Activated CD8-positive, alpha-beta memory T cell treated with anti-CD3 and anti-CD28 coated beads for 36 hours (primary cell): Measurements from ENCODE around the gene MEG3. TPM values are rescaled to one million over a fixed set of nuclear protein-coding genes. Genes with fewer than 3 reads are reported as not detected.

Experiments used
- CTCF ChIA-PET: fragments of 350-600 bp; sonication (Branson Sonifier 250); formaldehyde crosslinking; loops from one replicate; lab custom pipeline; 2021; ENCODE audit warnings: antibody characterized with exemption; lab: Charles Lee
- POLR2A ChIA-PET: fragments of 350-600 bp; sonication (Branson Sonifier 250); formaldehyde crosslinking; loops from one replicate; lab custom pipeline; 2021; ENCODE audit warnings: antibody characterized with exemption; lab: Charles Lee
- total RNA-seq, 2 experiments: library from RNA; stranded (reverse); gene quantifications; one replicate each; pipeline ENCODE4 v1.2.3, GENCODE V29; 2021

The MEG3 gene
- total RNA-seq, 2 experiments from 2014 or later = not detected

DNA sequence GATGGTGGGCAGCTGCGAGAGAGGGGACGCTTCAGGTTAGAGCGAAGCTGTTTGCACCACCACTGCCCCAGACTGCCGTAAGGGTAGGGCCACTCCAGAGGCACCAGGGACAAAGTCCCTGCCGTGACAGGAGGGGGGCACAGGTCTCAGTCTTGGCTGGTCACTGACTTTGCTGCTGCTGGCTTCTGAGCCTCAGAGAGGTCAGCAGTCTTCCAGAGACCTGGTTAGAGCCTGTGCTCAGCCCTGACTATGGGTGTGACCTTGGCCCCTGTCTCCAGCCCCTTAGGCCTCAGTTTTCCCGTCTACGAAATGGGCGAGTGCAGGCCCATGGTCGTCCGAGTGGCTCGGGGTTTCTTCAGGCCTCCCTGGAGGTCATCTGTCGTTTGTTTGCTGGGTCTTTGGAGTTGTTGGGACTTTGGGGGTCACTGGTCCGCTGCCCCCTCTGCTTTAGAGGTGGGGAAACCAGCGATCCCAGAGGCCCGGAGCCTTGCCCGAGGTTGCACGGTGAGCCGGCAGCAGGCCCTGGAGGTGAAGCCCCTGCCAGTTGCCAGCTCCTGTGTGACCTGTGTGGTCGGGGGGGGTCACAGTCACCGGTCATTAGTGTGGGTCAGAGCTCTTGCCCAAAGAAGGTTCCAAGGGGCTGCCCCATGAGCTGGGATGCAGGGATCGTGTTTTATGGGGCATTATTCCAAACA is 15.3 kb downstream of the MEG3 start:
- CTCF ChIA-PET = no interaction called here
- POLR2A ChIA-PET = no interaction called here

DNA sequence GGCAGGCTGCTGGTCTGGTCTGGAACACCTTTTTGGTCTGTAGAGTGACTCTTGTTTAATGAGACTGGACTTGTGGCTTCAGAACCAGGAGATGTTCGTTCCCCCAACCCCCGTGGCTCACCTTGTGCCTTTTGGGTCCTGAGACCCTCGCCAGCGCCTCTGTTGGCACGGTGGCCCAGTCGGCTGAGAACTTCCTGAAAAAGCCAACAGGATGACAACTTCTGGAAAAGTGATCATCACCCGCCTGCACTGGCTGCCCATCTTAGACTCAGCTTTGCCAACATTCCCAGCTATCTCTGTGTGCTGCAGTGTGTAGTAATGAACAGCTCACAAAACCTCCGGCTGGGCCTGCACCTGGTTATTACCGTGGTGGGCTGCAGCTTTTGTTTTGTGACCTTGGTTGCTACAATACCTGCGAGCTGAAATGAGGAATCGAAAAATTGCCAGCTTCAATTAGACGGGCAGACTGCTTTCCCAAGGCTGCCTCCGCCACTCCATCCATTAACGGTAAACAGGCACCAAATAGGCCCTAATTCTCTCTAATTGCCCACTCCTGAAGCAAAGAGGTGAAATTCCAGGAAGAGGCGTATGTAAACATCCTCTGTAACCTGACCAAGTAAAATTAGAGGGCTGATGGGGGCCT is 16.0 kb downstream of the MEG3 start:
- ChIA-PET POLR2A (no interaction called here), CTCF (no interaction called here)

DNA sequence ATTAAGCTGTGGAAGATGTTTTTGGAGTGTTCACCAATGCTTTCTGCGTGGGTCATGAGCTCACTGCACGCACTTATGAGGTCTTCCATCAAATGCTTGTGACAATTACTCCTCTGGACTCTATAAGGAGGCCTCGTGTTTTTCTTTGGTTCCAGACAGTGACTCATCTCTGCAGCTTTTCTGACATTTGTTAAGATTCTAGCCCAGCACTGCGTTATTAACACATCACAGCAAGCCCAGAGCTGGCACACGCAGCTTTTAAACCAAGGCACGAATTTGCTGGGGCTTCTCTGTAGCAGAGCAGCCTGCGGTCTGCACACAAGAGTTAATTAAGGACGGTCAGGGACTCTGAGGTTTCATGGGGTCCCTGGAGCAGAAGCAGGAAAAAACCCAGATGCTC is 16.9 kb downstream of the MEG3 start:
- POLR2A ChIA-PET = no interaction called here
- CTCF ChIA-PET = no interaction called here

DNA sequence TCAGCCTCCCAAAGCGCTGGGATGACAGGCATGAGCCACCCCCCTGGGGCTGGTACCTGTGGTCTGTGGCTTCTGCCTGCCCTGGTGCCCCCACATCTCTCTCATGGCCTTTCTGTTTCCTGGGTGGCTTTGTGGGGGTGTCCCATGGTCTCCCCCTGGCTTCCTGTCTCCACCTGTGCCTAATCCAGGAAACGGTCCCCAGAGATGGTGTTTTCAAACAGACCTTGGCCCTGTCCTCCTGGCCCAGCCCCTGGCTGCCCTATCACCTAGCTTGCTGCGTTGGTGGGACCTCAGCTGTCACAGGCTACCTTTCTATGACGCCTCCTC is 18.1 kb downstream of the MEG3 start:
- ChIA-PET CTCF (no interaction called here), POLR2A (no interaction called here)

DNA sequence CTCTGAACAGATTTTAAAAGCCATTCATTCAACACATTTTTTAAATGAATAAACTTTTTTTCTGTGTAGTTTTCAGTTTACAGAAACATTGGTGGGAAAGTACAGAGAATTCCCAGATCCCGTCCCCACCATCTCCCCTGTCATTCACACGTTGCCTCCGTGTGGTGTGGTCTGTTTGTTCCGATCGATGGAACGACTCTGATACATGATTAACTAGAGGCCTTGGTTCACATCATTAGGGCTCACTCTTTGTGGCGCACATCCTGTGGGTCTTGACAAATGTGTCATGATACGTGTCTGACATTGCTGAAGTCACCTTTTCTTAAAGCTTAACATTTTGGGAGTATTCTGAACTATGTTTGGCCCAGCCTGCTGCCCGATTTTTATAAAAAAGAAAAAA is 18.5 kb downstream of the MEG3 start:
- ChIA-PET CTCF (no interaction called here), POLR2A (no interaction called here)

DNA sequence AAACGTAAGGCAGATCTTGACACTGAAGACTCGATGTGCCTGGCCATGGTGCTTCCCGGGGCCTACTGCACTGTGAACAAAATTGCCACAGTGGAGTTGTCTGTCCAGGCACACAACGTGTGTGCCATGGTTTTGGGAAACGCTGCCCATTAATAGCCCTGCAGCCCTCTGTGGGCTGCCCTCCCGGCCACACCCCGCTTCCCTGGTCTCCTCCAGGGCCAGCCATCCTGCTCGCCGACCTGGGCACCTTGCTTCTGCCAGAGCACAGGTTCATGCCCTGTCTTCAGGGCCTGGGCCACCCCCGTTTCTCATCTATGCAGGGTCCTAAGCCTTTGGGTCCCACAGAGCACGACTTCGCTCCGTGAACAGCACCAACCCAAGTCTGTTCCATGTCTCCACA is 18.9 kb downstream of the MEG3 start:
- ChIA-PET CTCF (no interaction called here), POLR2A (no interaction called here)

DNA sequence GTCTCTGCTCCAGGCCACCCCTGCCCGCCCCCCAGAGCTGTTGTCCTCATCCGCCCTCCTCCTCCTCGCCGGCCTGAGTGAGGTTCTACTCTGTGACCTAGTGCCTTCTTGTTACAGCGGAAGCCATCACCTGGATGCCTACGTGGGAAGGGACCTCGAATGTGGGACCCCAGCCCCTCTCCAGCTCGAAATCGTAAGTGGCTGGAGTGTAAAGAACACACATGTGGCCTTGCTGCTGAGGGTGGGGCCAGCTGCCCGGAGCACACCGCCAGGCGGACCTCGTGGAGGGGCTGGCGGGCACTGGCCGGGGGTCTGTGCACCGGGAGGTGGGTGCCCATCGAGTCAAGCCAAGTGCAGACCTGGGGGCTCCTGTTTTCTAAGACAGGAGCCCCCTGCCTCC is 19.4 kb downstream of the MEG3 start:
- ChIA-PET CTCF (no interaction called here), POLR2A (no interaction called here)

DNA sequence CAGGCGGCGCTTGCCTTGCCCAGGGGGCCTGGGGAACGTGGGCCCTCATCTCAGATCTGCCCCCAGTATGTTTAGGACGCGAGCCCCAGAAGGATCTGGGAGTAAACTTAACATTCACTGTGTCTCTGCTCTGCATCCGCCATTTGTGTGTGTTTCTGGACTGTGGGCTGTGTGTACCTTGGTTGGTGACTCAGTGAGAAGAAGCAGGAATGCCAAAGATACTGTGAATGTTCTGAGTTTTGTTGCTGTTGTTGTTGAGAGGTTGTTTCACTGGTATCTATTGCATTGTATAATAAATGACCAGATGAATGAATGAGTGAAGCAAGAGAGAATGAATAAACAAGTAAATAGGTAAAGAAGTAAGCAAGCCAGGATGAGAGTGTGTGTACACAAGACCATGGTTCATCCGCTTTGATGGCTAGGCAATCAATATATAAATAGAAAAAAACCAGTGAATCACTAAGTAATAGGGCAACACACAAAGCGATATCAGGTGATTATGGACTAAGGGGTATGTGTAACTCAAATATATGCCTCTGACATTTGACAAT is 20.5 kb downstream of the MEG3 start:
- ChIA-PET POLR2A (no interaction called here), CTCF (no interaction called here)

DNA sequence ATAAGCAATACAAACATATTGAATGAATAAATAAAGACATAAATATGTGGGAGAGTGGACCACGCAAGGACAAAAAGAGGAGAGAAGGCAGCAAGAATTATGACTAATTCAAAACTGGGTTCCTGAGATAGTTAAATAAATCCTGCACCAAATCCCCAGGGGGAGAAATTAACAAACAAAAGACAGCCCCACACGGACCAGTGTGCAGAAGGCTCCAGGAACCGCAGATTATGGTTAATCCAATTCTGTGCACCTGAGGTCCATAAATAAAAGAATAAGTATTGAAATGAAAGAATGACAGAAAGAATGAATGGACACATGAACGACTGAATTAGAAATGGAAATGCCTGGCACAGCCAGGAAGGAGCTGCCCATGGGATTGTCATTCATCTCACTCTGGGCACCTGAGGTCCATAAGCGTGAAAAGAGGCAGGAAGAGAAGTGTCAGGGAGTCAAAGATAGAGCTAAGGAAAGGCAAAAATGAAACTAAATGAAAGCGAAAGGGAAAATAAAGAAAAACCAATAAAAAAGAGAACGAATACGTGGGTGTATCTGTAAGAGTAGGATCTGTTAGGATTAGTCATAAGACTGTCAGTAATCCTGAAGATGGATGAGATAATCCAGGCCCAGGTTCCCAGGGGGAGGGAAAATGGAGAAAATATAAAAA is 23.3 kb downstream of the MEG3 start:
- CTCF ChIA-PET = no interaction called here
- POLR2A ChIA-PET = no interaction called here

DNA sequence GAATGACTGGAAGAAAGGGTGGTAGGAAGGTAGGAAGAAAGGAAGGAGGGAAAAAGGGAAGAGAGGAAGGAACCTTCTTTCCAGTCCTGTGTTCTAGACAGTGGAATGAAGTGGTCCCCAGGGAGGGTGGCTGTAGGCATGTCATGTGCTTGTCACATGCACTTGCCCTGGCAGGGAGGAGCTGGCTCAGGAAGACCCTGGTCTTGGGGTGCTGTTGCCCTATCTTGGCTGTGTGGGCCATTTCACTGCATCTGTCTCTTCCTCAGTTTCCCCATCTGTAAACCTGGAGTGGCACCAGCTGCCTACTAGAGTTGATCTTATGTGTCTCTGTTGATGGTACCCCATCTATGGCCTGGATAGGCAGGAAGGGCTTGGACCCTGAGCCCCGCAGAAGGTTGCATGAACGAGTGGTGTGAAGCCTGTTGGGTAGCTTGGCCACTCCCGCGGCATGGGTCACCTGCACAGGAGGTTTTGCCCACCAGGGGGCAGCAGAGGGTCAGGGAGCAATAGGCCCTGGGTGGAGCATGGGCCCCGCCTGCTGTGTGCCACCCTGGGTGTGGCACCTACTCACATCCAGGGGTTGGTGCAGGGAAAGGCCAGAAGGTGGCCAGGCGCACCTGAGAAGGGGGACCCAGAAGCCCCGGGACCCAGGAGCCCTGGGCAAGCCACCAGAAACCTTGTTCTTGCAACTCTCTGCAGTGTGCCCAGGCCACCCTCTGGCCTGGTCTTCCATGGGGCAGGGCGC is 25.1 kb downstream of the MEG3 start:
- ChIA-PET POLR2A (no interaction called here), CTCF (no interaction called here)

DNA sequence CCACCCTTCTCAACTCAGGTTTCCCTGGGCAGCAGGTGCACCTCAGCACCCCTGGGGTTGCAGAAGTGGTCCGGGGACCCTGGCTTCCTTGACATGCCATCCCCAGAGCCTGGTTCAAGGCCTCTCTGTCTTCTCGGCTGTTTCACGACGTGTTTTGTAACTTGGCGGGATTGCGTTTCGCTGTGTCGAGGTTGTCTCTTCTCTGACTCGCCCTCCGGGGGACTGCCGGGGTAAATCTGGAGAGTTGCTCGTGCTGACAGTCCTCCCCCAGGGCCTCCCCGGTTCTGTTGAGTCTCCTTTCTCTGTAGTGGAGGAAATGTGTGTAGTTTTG is 25.6 kb downstream of the MEG3 start:
- ChIA-PET CTCF (no interaction called here), POLR2A (no interaction called here)

DNA sequence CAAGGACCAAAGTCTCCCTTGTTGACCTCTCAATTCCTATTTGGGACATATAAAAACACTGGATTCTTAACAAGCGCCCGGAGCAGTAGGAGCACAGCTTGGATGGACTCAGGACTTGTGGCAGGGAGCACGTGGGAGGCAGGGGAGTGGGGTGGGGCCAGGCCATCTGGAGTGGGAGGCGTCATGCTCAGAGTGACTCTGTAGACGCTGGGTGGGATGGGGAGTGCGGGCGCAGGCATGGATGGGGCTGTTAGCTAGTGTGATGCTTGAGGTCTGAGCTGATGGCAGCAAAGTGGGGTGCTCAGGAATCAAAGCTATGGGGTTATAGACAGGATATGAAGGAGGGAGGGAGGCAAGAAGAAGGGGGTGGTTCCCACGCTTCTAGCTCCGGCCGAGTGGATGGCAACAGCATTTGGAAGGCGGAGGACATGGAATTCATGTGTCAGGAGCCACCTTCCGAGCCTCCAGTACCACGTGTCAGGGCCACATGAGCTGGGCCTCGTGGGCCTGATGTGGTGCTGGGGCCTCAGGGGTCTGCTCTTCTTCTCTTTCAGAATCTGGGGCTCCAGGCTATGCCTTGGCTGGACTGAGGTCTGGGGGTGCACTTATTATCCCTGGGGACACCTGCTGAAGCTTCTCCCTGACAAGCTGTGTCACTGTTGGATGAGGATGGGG is 26.2 kb downstream of the MEG3 start:
- CTCF ChIA-PET = interaction anchor here (0.9 kb wide), 1 partner anchor 777 kb away, joined by 3 read pairs; no protein-coding TSS in a partner anchor
- POLR2A ChIA-PET = no interaction called here

DNA sequence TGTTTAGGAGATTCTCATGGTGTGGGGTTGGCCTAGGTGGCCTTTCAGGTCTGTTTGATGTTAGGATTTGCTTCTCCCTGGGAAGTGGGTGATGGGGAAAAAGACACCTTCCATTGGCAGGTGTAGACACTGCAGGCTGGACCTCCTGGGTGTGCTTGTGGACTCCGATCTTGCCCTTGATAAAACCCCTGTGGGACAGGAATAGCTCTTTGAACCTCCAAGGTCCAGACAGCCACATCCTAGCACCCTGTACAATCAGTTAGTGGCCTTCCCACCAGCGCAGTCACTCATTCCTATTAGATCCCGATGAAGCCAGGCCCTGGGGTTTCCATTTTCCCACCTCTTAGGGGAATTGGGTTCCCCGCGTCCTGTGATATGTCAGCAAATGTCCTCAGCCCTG is 28.5 kb downstream of the MEG3 start:
- ChIA-PET CTCF (no interaction called here), POLR2A (no interaction called here)

DNA sequence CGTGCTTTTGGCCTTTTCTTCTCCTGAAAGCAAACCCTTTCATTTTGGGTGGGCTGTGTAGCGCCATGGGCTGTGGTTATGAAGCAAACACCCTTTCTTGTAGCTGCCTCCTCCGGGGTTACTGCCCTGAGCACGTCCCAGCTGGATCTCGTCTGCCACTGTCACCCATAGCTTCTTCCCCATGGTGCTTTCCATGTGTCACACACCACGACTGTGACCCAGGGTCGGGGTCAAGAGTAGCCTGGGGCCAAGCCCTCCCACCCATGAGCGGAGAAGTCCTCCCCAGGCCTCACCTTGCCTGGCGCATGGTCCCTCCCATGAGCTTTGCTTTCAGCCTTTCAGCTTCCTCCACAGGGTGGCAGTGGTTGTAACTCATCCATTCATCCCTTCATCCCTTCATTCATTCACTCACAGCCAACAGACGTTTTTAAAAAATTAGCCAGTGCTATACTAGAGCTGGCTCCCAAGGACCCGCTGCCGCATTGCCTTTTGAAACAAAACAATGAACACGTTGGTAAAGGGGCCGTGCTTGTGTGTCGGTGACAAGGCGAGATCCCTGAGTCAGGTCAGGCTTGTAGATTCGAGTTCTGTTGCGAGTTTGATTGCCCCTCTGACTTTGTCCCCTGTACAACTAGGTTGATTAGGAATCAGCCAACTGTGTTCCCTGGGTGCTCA is 29.5 kb downstream of the MEG3 start:
- POLR2A ChIA-PET = no interaction called here
- CTCF ChIA-PET = no interaction called here

DNA sequence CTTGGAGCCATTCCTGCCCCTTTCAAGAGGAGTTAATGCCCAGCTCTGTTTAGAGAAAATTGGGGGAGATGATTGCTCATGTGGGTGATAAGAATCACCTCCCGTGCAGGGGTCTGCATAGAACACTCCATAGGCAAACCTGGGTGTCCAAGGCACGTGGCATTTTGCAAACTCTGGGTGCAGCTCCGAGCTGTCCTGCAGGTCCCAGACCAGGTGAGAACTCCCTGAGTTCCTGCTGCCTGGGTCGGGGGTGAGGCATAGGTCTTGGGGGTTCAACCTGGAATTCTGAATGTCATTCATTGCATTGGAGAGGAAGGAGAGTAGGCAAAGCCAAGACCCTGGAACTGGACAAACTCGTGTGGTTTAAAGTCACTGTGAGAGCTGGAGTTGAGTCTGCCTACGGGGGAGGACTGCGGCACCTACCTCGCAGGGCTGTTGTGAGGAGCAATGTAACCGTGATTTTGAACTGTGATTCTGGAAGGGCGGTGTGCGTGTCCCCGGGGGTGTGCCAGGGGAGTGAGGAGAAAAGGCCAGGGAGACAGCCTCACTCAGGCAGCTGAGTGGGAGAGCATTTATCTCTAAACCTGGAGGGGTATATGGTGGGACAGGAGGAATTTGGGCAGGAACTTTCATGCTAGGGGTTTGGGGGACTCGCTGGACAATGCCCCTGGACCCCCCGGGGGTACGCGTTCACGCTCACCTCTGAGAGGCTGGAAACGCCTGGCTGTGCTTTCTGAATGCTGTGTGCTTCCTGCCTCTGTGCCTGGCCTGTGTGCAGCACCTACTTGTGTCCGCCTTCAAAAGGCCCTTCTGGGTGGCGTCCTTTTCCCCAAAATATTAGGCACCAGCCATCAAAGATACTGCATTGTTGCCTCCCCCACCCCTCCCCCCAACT is 30.4 kb downstream of the MEG3 start:
- ChIA-PET POLR2A (no interaction called here), CTCF (no interaction called here)

DNA sequence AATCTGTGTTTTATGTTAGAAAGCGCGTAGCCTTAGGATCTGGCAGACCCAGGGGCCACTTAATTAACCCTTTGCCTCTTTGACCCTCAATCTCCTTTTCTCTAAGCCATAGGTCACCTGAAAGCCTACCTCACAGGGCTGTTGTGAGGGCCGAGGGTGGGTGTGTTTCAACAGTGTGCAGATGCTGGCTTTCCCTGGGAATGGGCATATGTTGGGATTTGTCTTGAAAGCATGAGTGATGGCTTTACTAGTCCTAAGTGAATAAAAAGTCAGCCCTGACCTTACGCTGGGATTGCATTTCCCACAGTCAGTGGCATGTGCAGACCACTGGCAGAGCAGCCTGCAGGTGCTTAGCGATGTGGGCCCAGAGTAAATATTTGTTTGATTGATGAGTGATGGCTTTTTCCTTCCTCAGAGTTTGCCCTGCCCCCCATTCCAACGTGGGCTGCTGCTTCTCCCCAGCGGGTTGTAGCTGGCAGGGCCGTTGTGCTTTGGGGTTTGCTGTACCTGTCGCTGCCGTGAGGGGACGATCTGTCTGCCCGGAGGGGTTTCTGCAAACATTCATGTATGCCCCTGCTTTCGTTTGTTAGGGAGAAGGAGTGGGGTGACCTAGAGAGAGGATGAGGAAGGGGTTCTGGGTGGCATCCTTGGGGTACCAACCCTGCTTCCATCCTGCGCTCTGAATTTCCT is 31.5 kb downstream of the MEG3 start:
- ChIA-PET CTCF (no interaction called here), POLR2A (no interaction called here)

DNA sequence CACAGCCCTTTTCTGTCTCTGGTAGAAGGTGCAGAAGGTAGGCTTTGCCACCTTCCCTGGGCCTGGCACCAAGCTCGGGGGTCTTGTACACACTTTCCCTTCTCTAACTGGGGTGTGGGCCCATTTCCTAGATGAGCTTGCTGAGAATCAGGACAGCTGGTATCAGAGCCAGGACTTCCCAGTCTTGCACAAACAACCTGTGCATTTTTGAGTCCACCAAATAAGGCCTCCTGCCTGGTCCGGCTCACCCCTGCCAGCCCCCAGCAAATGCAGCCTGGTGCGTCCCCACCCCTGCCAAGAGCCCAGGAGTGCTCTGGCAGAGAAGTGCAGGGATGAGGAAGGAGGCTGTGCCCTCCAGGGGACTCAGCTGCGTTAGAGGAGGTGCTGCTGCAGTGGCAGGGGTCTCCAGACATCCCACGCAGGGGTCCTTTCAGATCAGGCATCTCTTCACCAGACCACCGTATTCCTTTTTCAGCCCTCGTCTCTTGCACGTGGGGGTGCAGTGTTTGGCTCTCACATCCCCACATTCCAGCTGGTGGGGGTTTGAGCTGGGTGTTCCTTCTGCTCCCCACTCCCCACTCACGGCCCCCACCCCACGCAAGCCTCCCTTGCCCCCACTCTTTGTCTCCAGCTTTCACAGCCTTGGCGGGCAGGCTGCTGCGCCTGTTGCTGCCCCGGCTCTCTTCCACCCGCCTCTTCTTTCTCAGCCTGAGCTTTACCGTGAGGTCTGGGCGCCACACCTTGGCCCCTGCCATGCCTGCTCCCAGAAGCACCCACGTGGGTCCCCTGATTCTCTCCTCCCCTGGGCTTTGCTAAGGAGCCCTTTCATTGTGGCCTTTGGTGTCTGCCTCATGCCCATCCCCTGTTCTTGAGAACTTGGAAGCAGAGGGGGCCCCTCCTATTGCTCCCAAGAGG is 32.3 kb downstream of the MEG3 start:
- CTCF ChIA-PET = no interaction called here
- POLR2A ChIA-PET = no interaction called here
